Activated CD8-positive, alpha-beta memory T cell treated with anti-CD3 and anti-CD28 coated beads, Interleukin-2, amount 50 U/mL, for 48 hours (primary cell): ENCODE data around the gene ARHGAP22.
"Not testable (repeated sequence)": the region's sequence is repeated elsewhere in the genome, so short reads cannot be mapped to it uniquely, and the experiment has no call there.

Experiments
- DNase-seq: peaks from one replicate; pipeline ENCODE4 v3.0.0-alpha.2; 2020

ARHGAP22 gene, protein sequence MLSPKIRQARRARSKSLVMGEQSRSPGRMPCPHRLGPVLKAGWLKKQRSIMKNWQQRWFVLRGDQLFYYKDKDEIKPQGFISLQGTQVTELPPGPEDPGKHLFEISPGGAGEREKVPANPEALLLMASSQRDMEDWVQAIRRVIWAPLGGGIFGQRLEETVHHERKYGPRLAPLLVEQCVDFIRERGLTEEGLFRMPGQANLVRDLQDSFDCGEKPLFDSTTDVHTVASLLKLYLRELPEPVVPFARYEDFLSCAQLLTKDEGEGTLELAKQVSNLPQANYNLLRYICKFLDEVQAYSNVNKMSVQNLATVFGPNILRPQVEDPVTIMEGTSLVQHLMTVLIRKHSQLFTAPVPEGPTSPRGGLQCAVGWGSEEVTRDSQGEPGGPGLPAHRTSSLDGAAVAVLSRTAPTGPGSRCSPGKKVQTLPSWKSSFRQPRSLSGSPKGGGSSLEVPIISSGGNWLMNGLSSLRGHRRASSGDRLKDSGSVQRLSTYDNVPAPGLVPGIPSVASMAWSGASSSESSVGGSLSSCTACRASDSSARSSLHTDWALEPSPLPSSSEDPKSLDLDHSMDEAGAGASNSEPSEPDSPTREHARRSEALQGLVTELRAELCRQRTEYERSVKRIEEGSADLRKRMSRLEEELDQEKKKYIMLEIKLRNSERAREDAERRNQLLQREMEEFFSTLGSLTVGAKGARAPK

DNA sequence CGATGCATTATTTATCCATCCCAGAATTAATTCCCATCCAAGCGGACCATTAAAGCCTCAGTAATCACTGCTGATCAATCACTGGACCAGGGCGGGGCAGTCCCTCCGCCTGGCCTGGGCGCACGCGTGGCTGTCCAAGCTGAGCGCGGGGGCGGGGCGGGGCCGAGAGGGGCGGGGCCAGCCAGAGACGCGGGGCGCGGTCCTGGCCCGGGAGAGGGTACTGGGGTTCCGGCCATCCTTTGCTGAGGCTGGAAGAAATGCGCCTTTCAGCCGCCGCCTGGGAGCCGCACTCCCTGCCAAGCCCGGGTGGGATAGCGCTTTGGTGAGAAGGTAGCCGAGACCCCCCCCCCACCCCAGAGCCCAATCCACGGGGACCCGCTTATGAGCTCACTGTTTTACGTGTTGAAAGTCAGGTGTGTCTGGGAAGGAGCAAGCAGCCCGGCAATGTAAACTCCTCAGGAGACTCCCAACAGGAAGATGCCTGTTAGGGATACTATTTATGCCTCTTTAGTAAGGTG, at the start of gene ARHGAP22:
TSS of gene ARHGAP22 (minus strand) at position 83 of the 518 bp plus-strand sequence. CDS start 277 bp downstream, outside the sequence.
- DNase-seq: no peak

DNA sequence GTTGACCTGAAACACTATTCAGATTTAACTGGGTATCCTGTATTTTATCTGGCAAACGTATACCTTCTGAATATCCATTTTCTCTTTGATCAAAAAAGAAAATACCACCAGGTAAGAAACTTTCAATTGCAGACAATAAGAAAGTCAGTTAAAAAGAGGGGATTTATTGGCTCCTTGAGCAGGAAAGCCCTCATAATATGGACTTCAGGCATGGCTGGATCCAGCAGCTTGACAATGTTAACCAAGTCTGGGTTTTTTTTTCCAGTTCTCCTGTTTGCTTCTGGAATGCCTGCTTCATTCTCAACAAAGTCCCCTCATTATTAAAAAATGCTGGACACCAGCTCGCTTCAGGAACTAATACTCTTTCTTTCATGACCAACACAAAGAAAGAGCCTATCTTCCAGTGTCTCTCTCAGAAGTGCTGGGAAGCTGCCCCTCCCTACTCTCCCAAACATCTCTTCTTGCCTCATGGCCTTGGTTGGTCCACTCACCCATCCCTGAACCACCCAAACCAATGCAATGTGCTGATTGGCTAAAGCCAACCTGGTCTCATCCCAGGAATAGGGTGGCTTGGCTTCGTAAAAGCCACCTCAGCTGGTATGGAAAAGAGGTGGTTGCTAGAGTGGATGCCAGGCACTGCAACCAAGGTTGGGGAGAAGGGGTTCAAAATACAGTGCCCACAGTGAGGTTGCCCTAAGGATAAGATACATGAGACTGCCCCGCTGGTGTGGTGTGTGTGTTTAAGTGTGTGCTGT, 49.2 kb upstream of the ARHGAP22 start:
- DNase-seq: no peak

DNA sequence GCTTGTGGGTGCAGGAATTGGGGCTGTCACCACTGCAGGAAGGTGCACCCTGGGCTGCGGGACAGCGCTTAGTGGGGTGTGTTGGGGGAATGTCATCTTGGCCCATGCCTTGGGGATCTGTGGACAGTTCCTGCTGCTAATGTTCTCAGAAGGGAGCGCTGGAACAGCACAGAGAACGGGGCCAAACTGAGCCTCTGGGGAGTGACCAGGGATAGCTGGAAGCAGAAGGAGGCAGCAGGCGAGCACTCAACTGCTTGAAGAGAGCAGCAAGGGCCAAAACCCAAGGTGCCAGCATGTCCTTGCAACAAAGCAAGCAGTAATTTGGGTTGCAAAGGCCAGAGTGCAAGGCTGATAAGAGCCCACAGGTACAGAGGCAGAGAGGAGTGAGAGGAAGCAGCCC, 48.5 kb upstream of the ARHGAP22 start:
- no peak for DNase-seq

DNA sequence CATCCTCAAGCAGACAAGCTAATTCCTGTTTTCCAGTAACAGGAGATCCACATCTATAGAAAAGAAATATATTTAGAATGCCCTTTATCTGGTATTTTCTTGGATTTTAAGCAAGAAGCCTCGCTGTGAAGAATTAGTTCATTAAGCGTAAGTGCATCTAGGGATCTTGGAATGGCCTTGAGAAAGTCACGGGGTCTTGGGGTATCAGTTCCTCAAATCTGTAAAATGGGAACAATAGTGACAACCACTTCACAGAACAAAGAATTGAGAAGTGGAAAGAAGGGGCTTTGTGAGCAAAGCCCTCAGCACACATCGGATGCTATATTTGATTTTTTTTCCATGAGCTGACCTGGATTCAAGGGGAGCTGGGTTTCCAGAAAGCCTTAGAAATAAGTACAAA, 47.5 kb upstream of the ARHGAP22 start:
- no peak for DNase-seq

DNA sequence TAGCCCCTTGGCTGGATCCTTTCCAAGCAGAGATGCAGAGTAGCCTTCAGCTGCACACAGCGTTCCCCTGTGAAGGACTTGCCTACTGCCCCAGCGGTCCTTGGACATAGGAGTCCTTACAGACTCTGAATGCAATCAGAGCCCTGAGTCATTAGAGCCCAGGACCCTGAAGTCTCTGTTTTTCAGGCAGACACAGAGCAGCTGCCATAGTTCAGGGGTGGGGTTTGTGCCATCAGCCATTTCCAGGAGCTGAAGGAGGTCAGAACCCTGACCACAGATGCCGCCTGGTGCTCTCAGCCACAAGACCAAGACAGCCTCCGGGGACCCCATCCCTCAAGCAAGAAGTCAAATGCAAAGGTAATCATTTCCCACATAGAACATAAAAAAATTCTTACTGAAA, 47.0 kb upstream of the ARHGAP22 start:
- DNase-seq: no peak

DNA sequence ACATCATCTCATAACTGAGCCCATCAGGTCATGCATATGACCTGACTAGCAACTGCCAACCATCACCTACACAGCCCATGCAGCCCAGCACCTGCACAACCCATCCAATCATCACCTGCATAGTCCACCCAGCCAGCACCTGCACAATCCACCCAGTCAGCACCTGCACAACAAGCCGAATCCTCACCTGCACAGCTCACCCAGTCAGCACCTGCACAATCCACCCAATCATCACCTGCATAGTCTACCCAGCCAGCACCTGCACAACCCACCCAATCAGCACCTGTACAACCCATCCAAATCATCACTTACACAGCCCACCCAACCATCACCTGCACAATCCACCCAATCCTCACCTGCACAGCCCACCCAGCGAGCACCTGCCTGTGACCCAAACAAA, 46.4 kb upstream of the ARHGAP22 start:
- DNase-seq: no peak

DNA sequence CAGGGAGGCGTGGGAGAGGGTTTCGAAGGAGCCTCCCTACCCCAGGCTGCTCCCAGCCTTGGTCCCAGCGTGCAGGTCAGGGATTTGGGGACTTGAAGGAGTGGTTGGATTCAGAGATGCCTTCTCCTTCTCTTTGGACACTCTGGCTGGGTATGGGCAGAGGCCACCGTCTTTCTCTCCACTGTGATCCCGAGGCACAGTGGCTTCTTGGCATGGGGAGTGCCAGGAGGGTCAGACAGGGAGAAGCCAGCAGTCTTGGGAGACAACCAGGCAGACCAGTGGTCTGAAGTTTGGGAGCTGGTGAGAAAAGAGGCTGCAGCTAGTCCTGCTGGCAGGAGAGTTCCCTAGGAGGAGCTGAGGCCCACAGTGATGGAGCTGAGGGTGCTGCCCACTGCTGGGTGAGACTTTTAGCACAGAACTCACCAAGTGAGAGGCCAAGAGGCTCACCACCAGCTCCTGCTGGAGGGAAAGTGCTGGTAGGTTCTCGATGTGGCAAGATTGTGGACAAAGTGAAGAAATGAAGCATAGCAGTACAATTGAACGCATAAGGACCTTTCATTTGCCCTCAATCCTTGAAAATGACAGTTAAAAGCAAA, 44.6 kb upstream of the ARHGAP22 start:
- no peak for DNase-seq

DNA sequence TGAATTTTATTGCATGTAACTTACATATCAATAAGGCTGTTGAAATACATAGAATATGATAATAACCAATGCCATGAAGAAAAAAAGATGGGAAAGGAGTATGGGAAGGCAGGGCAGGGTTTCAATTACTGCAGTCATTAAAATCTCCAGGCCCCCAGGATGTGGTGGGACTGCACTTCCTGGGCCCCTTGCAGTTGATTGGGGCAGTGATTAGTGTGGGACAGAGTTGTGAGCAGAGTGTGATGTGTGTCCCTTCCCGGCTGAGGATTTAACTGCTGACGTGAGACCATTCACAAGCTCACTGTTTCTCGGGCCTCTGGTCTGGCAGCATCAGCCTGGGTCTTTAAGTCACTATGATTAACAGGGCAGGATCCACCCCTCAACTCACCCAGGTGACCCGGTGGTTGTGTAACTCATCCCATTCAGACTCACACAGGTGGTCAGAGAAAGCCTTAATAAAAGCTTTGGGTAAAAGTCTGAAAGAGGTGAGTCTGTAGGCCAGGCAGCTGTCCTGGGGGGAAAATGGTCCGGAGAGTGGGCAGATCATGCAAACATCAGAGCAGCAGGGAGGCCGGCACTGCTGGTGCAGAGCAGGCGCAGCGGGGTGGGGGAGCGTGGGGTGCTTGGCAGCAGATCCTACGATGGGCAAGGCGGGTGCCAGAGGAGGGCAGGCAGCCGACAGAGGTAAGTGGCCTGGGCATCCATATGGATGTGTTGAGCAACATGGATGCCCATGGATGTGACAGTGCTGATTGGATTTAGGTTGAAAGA, 43.5 kb upstream of the ARHGAP22 start:
- no peak for DNase-seq

DNA sequence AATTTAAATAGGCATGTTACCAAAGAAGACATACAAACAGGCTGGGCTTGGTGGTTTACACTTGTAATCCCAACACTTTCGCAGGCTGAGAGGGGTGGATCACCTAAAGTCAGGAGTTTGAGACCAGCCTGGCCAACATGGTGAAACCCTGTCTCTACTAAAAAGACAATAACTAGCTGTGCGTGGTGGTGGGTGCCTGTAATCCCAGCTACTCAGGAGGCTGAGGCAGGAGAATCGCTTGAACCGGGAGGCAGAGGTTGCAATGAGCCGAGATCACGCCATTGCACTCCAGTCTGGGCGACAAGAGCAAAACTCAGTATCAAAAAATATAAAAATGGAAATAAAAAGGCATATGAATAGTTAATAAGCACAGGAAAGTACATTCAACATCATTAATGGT, 42.2 kb upstream of the ARHGAP22 start:
- not testable (repeated sequence) for DNase-seq

DNA sequence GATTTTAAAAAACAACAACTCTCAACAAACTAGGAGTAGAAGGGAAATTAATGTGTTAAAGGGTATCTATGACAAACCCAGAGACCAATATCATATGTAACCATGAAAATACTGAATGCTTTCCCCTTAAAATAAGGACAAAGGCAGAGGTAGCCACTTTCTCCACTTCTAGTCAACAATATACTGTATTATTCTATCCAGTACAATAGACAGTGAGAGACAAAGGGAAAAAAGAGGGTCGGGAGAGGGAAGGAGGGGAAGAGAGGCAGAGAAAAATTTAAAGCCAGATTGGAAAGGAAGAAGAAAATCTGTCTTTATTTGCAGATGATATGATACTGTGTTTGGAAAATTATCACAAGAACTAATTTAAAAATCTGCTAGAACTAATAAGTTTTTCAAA, 40.7 kb upstream of the ARHGAP22 start:
- DNase-seq: no peak

DNA sequence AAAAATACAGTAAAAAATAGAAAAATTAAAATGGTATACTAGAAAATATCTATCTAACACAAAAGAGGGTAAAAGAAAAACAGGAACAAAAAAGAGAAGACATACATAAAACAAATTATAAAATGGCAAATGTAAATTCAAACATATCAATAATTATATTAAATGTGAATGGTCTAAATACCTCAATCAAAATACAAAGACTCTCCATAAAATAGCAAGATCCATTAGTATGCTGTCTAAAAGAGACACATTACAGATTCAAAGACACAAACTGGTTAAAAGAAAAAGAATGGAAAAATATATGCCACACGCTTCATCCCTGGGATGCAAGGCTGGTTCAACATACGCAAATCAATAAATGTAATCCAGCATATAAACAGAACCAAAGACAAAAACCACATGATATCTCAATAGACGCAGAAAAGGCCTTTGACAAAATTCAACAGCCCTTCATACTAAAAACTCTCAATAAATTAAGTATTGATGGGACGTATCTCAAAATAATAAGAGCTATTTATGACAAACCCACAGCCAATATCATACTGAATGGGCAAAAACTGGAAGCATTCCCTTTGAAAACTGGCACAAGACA, 36.3 kb upstream of the ARHGAP22 start:
- not testable (repeated sequence) for DNase-seq

DNA sequence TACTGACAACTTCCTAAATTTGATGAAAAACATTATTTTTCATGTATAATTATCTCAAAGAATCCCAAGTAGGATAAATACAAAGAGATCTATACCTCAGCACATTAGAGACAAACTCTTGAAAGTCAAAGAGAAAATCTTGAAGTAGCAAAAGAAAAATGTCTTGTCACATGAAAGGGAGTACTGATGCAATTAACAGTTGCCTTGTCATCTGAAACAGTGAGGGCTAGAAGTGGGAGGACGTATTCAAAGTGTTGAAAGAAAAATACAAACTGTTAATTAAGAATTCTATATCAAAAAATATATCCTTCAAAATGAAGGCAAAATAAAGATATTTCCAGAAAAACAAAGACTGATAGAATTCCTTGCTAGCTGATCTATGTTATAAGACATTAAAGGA, 35.5 kb upstream of the ARHGAP22 start:
- DNase-seq: no peak

DNA sequence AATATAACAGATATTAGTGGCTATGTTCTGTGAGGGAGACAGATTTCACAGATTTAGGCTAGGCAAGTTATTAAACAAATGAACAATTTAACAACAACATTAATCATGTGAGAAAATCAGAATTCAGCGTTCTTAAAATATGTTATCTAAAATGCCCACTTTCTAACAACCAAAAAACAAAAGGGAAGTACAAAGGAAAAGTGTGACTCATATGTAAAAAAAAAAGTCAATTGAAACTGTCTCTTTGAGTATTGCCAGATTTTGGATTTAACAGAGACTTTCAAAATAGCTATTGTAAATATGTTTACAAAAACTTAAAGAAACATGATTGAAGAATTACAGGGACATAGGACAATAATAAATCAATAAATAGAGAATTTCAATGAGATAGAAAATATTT, 34.8 kb upstream of the ARHGAP22 start:
- DNase-seq: no peak

DNA sequence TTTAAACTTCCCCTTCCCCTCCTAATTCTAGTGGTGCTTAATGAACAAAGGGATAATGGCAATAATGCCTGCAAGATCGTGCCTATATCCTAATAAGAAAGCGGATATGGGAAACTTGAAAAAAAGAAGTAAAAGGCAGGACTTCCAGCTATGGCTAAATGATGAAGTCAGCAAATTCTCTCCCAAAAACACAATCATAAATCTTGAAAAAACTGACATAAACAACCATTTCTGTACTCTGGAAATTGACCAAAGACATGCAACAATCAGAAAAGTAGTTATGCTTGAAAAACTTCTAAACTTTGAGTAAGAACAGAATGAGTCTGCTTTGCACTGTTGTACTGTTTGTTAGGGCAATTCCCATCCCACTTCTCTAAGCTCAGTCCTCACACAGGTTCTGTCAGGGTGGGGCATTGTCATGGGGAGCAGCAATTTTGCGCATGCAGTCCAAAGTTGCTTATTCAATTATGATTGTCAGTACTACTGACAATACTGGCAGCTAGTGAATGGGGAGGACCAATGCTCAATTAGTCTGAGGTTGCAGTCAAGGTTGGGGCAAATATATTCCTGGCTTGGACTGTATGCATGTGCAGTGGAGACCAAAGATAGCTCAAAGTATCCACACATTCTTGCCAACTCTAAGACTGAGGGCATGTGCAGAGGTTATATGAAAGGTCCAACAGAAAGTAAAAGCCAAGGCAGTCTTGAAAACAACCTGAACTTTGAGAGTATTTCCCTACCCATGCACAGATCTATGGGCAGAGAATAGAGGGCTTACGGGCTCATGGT, 34.1 kb upstream of the ARHGAP22 start:
- no peak for DNase-seq

DNA sequence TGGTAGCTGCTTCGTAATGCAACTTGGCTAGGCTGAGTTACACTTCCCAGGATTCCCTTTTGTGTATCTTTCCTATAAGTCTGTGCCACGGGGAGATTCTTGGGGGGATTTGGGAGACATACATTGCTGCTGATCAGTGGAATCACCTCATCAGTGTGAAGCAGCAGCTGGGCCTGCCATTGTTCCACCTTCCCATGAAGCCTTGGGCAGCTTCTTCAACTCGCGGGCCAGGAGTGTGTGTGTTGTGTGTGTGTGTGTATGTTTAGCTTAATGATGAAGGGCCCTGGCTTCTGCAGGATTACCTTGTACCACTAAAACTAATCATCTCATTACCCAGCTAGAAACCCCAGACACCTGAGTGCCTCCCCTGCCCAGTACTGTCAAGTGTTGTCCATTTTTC, 33.3 kb upstream of the ARHGAP22 start:
- DNase-seq: no peak

DNA sequence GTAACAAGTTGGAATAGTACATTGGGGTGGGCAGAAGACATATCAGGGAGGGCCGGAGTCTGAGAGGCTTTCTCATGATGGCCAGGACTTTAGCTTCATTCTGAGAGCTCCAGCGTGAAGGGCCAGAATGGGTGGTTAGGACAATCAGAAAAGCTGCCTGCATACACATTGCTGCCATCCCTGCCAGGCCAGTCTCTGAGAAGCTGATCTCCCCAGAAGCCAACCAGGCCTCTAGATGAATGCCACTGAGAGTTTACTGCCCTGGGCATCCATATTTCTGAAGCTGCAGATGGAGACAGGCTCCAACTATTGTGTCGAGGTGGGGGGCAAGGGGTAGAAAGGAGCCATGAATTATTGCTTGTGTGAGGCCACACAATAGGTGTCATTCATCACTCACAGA, 32.0 kb upstream of the ARHGAP22 start:
- DNase-seq: no peak

DNA sequence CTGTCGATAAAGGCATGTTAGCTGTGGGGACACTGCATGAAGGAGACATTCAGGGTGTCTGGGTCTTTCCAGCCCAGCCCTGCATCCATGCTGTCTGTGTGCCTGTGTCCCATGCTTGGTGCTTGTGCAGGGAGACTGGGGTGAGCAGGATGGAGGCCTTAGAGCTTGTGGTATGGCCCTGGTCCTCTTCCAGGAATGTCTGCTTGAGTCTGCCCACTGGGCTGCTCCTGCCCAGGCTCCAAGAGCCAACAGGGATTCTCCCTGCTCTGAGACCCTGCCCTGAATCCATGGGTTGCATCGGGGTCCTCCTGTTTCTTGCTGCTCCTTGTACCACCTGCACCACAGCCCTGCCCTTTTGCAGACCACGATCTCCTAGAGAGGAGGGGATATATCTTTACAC, 31.4 kb upstream of the ARHGAP22 start:
- no peak for DNase-seq

DNA sequence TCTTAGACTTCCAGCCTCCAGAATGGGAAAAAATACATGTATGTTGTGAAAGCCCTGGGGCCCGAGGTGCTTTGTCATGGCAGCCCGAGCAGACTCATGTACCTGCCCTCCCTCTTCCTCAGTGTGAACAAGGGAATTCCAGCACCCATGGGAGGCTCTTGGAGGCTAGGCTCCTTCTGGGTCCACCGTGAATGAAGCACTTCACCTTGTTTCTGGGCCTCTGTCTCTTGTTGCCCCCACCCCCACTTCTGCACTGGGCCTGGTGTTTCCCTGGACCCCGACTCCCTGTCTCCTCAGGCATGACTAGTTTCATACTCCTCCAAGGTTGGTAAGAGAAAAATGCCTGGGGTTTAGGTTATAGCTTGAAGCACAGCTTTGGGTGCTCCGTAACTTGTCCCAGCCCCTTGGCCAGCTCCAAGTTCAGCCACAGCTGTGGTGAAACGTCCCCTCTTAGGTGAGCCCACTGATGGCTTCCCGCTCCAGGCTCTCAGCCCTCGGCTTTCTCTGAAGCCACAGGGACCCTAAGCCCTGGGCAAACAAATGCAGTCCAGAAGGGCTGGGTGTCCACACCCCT, 30.2 kb upstream of the ARHGAP22 start:
- DNase-seq: no peak

DNA sequence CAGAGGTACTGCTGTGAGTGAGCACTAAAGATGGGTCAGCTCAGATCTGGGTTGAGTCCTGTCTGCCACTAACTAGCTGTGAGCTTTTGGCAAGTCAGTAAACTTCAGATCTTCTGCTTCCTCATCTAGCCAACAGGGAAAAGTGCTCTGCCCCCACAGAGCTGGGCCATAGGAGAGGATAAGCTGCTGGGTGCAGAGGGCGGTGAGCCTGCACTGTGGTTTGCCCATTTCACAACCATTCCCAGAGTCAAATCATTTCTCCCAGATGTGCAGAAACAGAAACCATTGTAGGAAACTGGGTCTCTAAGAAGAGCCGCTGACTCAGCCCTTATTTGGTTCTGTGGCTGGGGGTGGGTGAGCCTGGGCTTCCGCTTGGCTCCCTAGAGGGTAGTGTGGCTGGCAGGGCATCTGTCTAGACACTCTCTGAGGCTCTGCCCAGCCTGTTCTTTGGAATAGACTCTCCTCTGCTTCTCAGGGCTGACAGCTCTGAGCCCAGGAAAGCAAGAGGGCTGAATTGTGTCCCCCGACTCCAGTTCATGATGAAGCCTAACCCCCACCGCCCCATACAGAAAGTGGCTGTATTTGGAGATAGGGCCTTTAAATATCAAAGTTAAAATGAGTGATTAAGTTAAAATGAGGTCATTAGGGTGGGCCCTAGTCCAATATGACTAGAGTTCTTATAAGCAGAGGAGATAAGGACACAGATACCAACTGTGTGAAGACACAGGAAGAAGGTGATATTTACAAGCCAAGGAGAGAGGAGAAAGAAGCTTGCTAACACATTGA, 29.5 kb upstream of the ARHGAP22 start:
- DNase-seq: no peak
